PC-9 (cell line): ENCODE measurements around the gene TMEM135.

Source experiments
- EZH2 ChIP-seq: fragments of 200-600 bp; sonication (generic); IDR thresholded peaks from 2 replicates; pipeline ENCODE4 v1.8.0; 2017; ENCODE audit warnings: antibody characterized with exemption, low read depth
- TF ChIP-seq, protein P1 (sequence below): fragments of 200-600 bp; sonication (generic); conservative IDR thresholded peaks from 2 replicates; pipeline ENCODE4 v1.6.1; 2017; ENCODE audit warnings: mixed run types, antibody characterized with exemption, mild to moderate bottlenecking, moderate library complexity

GRCh38 chr11:87347441-87347840, 309.7 kb downstream of the TMEM135 start:
- TF ChIP-seq, protein P1, sequence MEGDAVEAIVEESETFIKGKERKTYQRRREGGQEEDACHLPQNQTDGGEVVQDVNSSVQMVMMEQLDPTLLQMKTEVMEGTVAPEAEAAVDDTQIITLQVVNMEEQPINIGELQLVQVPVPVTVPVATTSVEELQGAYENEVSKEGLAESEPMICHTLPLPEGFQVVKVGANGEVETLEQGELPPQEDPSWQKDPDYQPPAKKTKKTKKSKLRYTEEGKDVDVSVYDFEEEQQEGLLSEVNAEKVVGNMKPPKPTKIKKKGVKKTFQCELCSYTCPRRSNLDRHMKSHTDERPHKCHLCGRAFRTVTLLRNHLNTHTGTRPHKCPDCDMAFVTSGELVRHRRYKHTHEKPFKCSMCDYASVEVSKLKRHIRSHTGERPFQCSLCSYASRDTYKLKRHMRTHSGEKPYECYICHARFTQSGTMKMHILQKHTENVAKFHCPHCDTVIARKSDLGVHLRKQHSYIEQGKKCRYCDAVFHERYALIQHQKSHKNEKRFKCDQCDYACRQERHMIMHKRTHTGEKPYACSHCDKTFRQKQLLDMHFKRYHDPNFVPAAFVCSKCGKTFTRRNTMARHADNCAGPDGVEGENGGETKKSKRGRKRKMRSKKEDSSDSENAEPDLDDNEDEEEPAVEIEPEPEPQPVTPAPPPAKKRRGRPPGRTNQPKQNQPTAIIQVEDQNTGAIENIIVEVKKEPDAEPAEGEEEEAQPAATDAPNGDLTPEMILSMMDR, result no peak
- TF ChIP-seq EZH2, result no peak
